WERI-Rb-1 (cell line): ENCODE results near the gene CAMK1.

Experiments
- DNase-seq: peaks from one replicate; pipeline ENCODE4 v3.0.0-alpha.2; 2020
- H3K27ac ChIP-seq: fragments of 250-450 bp; sonication (Bioruptor Pico); 2 replicates; pipeline ENCODE4 v1.5.1; 2020; ENCODE audit warnings: mild to moderate bottlenecking, moderate library complexity
- H3K27me3 ChIP-seq: fragments of 250-450 bp; sonication (Bioruptor Pico); 2 replicates; pipeline ENCODE4 v1.5.1; 2021; ENCODE audit warnings: mild to moderate bottlenecking, low read depth, moderate library complexity; ENCODE audit not compliant: insufficient read depth, severe bottlenecking
- H3K36me3 ChIP-seq: fragments of 250-450 bp; sonication (Bioruptor Pico); 2 replicates; pipeline ENCODE4 v1.5.1; 2020; ENCODE audit warnings: mild to moderate bottlenecking, moderate library complexity
- H3K4me3 ChIP-seq: 2 replicates; pipeline ENCODE4 v1.5.1; 2011; ENCODE audit warnings: low read depth, mild to moderate bottlenecking, control low read depth, low read length
- H3K9me3 ChIP-seq: fragments of 250-450 bp; sonication (Bioruptor Pico); 2 replicates; pipeline ENCODE4 v1.5.1; 2021; ENCODE audit warnings: mild to moderate bottlenecking, moderate library complexity; ENCODE audit not compliant: severe bottlenecking
- TF ChIP-seq, protein P1 (sequence below): IDR thresholded peaks from 2 replicates; pipeline ENCODE4 v1.5.1; 2011; ENCODE audit warnings: low read depth, mild to moderate bottlenecking, control low read depth, inconsistent platforms, low read length

CAMK1 gene

DNA sequence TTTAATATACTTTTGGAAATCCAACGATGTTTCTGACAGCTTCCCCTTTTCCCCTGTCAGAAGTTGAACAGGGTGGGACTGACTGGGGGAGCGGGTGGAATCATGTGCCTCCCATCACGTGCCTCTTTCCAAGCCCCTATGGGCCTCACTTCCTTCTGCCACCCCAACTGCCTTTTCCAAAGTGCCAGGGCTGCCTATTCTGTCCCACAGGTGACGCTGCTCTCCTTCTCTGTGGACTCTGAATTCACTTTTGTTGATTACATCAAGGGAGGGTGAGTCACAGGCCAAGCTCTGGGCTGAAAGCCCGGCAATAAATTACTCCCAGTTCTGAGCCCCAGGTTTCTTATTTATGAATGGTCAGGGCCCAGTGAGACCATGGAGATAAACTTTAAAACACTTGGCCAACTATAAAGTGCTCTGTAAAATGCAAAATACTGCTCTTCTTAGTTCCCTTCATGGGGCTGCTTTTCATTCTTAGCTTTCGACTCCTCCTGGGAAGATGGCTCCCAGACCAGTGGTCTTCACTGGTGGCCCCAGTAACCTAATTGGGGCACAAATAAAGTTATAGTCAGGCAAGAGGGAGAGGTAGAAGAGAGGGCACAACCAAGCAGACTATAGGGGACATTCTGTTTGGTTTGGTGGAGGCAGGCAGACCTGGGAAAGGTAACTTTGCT lies 53.8 kb downstream of the CAMK1 start:
- Histone ChIP-seq H3K4me3 (no peak overlapping the region), H3K9me3 (no peaks in the 10 kb centered on the region), H3K36me3 (no peaks in the 10 kb centered on the region), H3K27ac (no peak overlapping the region), H3K27me3 (no peaks in the 10 kb centered on the region)
- DNase-seq: no peak
- TF ChIP-seq, protein P1, sequence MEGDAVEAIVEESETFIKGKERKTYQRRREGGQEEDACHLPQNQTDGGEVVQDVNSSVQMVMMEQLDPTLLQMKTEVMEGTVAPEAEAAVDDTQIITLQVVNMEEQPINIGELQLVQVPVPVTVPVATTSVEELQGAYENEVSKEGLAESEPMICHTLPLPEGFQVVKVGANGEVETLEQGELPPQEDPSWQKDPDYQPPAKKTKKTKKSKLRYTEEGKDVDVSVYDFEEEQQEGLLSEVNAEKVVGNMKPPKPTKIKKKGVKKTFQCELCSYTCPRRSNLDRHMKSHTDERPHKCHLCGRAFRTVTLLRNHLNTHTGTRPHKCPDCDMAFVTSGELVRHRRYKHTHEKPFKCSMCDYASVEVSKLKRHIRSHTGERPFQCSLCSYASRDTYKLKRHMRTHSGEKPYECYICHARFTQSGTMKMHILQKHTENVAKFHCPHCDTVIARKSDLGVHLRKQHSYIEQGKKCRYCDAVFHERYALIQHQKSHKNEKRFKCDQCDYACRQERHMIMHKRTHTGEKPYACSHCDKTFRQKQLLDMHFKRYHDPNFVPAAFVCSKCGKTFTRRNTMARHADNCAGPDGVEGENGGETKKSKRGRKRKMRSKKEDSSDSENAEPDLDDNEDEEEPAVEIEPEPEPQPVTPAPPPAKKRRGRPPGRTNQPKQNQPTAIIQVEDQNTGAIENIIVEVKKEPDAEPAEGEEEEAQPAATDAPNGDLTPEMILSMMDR: no peak

DNA sequence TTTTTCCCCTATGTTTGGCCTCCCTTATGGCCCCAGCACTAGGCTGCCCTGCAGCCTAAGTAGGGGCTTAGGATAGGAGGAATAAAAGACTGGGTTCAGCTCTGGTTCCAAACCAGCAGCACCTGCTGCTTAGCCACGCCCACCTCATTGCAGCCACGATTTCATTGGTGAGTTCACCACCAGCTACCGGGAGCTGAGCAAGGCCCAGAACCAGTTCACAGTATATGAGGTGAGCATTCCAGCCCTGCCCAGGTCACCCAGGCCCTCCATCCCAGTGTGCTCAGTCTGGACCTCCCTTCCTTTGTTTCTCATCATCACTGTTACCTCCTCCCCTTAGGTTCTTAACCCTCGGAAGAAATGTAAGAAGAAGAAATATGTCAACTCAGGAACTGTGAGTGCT lies 54.6 kb downstream of the CAMK1 start:
- Histone ChIP-seq H3K27me3 (no peaks in the 10 kb centered on the region), H3K9me3 (no peaks in the 10 kb centered on the region), H3K36me3 (no peaks in the 10 kb centered on the region), H3K27ac (no peak overlapping the region), H3K4me3 (no peak overlapping the region)
- TF ChIP-seq, protein P1: no peak
- no peak for DNase-seq

GRCh38 chr3:9713142-9713541 lies 56.6 kb downstream of the CAMK1 start:
- no peaks in the 10 kb centered on the region for H3K36me3 ChIP-seq
- TF ChIP-seq, protein P1: no peak
- DNase-seq: no peak
- H3K4me3 ChIP-seq: no peak overlapping the region
- H3K27ac ChIP-seq: no peak overlapping the region
- H3K9me3 ChIP-seq: no peaks in the 10 kb centered on the region
- no peaks in the 10 kb centered on the region for H3K27me3 ChIP-seq

DNA sequence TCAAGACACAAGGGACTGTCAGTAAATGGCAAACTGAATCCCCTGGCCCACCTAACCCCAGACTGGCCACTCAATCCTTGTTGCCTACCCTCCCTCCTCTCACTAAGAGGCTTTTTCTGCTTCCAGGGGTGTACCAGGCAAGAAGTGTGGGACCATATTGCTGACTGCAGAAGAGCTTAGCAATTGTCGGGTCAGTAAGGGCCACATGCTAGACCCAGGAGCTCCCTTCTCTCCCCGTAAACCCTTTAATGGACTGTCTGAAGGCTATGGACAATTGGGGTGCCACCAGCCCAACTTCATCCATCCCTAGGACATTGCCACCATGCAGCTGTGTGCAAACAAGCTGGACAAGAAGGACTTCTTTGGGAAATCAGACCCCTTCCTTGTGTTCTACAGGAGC lies 57.3 kb downstream of the CAMK1 start:
- Histone ChIP-seq H3K27me3 (no peaks in the 10 kb centered on the region), H3K27ac (no peak overlapping the region), H3K4me3 (no peak overlapping the region), H3K9me3 (no peaks in the 10 kb centered on the region), H3K36me3 (no peaks in the 10 kb centered on the region)
- no peak for DNase-seq
- TF ChIP-seq, protein P1: no peak

DNA sequence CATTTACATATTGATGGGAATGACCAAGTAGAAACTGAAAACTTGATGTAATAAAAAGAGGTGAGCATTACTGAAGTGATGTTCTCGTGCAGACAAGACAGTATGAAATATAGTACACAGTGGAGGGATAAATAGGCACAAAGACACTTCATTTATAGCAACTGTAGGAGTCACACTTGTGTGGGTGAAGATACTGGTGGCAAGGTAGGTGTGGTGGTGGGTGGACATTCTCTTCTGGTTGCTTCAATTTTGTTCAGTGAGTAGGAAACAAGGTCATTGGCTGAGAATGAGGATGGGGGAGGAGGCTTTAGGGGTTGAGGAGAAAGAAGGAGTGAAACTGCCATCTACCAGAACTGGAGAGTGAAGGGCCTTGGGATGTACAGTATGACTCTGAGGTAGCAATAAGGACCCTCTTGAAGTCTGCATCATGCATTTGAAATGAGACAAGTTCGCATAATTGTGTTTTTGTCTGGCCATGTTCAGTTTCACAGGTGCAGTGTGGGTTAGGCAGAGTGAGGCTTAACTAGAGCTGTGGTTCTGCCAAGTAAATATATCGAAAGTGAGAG lies 59.5 kb downstream of the CAMK1 start:
- Histone ChIP-seq H3K27ac (no peak overlapping the region), H3K9me3 (no peaks in the 10 kb centered on the region), H3K36me3 (no peaks in the 10 kb centered on the region), H3K27me3 (no peaks in the 10 kb centered on the region), H3K4me3 (no peak overlapping the region)
- DNase-seq: no peak
- TF ChIP-seq, protein P1: no peak
